Lung (tissue), 16 donors: Measurements from ENCODE around the gene RINT1. TPM values are rescaled to one million over a fixed set of nuclear protein-coding genes. Genes with fewer than 3 reads are reported as not detected.
A peak's percentile ranks its signal among the peaks of the same experiment; 100 is the strongest.

Experiments used
- ATAC-seq: fragments of 200-7000 bp; cut with Tn5 transposase; one replicate; pipeline ENCODE4 v1.9.1; 2020; ENCODE audit warnings: moderate number of reproducible peaks; ENCODE audit not compliant: insufficient read depth, low FRiP score
- DNase-seq, 3 donors: peaks; one replicate each; pipeline ENCODE4 v3.0.0-alpha.2; 2013 to 2017
- H3K27ac ChIP-seq, 2 donors: one replicate each; pipeline ENCODE4 v1.5.1; 2013; ENCODE audit warnings: mild to moderate bottlenecking in 2 of 2, moderate library complexity in 2 of 2, control low read depth in 1 of 2, inconsistent platforms in 1 of 2, low read depth in 1 of 2, low read length in 1 of 2
- H3K27me3 ChIP-seq, 3 donors: one replicate each; pipeline ENCODE4 v1.5.1; 2013; ENCODE audit warnings: low read length in 2 of 3; ENCODE audit not compliant: control insufficient read depth in 3 of 3, insufficient read depth in 3 of 3
- H3K36me3 ChIP-seq, 4 donors: one replicate each; pipeline ENCODE4 v1.5.1; 2013; ENCODE audit warnings: low read length in 4 of 4, mild to moderate bottlenecking in 1 of 4, moderate library complexity in 1 of 4; ENCODE audit not compliant: control insufficient read depth in 4 of 4, insufficient read depth in 4 of 4
- H3K4me1 ChIP-seq, 5 donors: one replicate each; pipeline ENCODE4 v1.5.1; 2013; ENCODE audit warnings: low read length in 5 of 5, mild to moderate bottlenecking in 2 of 5, moderate library complexity in 1 of 5; ENCODE audit not compliant: control insufficient read depth in 5 of 5, insufficient read depth in 5 of 5
- H3K4me3 ChIP-seq: one replicate; pipeline ENCODE4 v1.5.1; 2013; ENCODE audit warnings: mild to moderate bottlenecking, control low read depth, moderate library complexity
- H3K9ac ChIP-seq, 2 donors: one replicate each; pipeline ENCODE4 v1.5.1; 2013; ENCODE audit warnings: low read length in 2 of 2, control low read depth in 1 of 2; ENCODE audit not compliant: insufficient read depth in 1 of 2
- H3K9me3 ChIP-seq, 4 donors: one replicate each; pipeline ENCODE4 v1.5.1; 2013; ENCODE audit warnings: low read length in 3 of 4, mild to moderate bottlenecking in 1 of 4, moderate library complexity in 1 of 4; ENCODE audit not compliant: control insufficient read depth in 4 of 4, insufficient read depth in 3 of 4
- WGBS, 2 donors: extraction: QIAGEN DNeasy Blood & Tissue Kit; methylation state at CpG; one replicate each; pipeline ENCODE4 v1.1.7; 2013; 5-methylcytosine and 5-hydroxymethylcytosine counted together
- long read RNA-seq, 5 donors: transcript quantifications; one replicate each; lab custom pipeline, GENCODE V29; 2026
- polyA plus RNA-seq, 2 donors: library from polyadenylated mRNA; stranded (reverse); fragments of 200-250 nt; gene quantifications; one replicate each; pipeline ENCODE4 v1.2.1, GENCODE V29; 2013
- total RNA-seq, 2 donors: library from RNA; depleted of rRNA in 1 of 2; stranded (reverse); fragments of >200 nt in 1 of 2; gene quantifications; one replicate each; pipeline ENCODE4 v1.2.1, GENCODE V29; 2014 to 2021
- TF ChIP-seq, protein P1 (sequence below): IDR thresholded peaks from 2 replicates; pipeline ENCODE4 v1.5.1; 2012; ENCODE audit warnings: mild to moderate bottlenecking; ENCODE audit errors: control extremely low read depth, extremely low read depth
- donor health status: control.
- donor health status: control.
- donor health status: Bipolar disorder and iron deficiency.
- donor health status: healthy.
- donor health status: DM: yes; HTN: yes; CAD: no.

RINT1 gene
- total RNA-seq (10 to 100 TPM; 16.0 to 21.9 TPM), polyA plus RNA-seq (10 to 100 TPM in 1 of 2 donors, 1 to 10 TPM in 1; 8.4 to 20.2 TPM)
- long read RNA-seq, donor 1, partial matches to known transcripts, result 0 of 3 reads
- long read RNA-seq, donor 1, other reads (novel, unspliced or antisense), result 0 of 3 reads
- long read RNA-seq, donor 2, result 0 reads
- long read RNA-seq, donor 3, partial matches to known transcripts, result 0 of 1 reads
- long read RNA-seq, donor 3, other reads (novel, unspliced or antisense), result 0 of 1 reads
- long read RNA-seq, donor 4, partial matches to known transcripts, result 0 of 1 reads
- long read RNA-seq, donor 4, other reads (novel, unspliced or antisense), result 0 of 1 reads
- long read RNA-seq, donor 5, partial matches to known transcripts, result 8 of 11 reads
- long read RNA-seq, donor 5, other reads (novel, unspliced or antisense), result 0 of 11 reads

DNA sequence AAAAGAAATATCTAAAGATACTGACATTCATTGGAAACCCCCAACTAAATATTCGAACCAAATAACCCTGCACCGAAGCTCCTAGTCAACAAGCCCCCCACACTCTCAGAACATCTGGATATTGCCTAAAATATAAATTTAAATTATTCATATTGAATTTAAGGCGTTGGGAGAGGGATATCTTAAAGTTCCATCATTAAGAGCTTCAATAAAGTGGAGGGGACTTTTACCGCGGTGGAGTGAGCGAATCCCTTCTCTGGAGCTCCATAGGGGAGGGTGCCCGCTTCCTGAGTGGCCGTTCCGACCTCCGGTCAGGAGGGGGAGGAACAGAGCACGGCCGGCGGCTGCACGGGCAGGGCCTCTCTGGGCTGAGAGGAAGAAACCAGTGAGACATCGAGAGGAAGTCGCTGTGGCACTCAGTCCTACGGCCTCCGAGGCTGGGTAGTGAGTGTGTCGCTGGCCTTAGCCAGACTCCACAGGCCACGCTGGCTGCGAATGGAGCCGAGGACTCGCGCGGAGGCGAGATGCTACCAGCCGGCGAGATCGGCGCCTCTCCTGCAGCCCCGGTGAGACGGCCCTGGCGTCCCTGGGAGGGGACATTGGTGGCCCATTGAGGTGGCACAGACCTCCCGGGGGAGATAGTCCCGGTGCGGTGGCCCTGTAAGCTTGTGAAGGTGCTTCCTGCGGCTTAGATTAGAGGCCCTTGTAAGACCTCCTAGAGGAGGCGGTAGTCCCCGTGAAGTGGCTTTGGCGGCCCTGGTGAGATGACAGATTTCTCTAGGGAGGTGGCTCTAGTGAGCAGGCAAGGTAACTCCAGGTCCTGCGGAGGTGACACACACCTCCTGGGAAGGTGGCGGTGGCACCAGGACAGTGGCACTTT, at the start of gene RINT1:
Gene RINT1, plus strand, starts transcription at position 410 of the 880 bp plus-strand sequence. Its CDS starts 115 bp downstream, at position 525.
- Histone ChIP-seq H3K27ac (peak within 1 kb of the TSS; percentile 74 to 97), H3K9ac (peak within 1 kb of the TSS; percentile 90 to 98), H3K4me1 (peaks cover 0 to 14% (median 3%) of the 10 kb centered on the region in 5 donors), H3K4me3 (peak within 1 kb of the TSS; percentile 99), H3K27me3 (no peaks in the 10 kb centered on the region), H3K36me3 (peaks cover 0 to 4% (median 2%) of the 10 kb centered on the region in 4 donors), H3K9me3 (no peaks in the 10 kb centered on the region)
- ATAC-seq (peak; percentile 99), DNase-seq (peak; percentile 93 to 94 (median 94))
- 1 to 2% methylated on average over 40 to 42 of the region's 42 CpGs for WGBS, 2 donors
- TF ChIP-seq, protein P1, sequence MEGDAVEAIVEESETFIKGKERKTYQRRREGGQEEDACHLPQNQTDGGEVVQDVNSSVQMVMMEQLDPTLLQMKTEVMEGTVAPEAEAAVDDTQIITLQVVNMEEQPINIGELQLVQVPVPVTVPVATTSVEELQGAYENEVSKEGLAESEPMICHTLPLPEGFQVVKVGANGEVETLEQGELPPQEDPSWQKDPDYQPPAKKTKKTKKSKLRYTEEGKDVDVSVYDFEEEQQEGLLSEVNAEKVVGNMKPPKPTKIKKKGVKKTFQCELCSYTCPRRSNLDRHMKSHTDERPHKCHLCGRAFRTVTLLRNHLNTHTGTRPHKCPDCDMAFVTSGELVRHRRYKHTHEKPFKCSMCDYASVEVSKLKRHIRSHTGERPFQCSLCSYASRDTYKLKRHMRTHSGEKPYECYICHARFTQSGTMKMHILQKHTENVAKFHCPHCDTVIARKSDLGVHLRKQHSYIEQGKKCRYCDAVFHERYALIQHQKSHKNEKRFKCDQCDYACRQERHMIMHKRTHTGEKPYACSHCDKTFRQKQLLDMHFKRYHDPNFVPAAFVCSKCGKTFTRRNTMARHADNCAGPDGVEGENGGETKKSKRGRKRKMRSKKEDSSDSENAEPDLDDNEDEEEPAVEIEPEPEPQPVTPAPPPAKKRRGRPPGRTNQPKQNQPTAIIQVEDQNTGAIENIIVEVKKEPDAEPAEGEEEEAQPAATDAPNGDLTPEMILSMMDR, result peak; percentile 47

DNA sequence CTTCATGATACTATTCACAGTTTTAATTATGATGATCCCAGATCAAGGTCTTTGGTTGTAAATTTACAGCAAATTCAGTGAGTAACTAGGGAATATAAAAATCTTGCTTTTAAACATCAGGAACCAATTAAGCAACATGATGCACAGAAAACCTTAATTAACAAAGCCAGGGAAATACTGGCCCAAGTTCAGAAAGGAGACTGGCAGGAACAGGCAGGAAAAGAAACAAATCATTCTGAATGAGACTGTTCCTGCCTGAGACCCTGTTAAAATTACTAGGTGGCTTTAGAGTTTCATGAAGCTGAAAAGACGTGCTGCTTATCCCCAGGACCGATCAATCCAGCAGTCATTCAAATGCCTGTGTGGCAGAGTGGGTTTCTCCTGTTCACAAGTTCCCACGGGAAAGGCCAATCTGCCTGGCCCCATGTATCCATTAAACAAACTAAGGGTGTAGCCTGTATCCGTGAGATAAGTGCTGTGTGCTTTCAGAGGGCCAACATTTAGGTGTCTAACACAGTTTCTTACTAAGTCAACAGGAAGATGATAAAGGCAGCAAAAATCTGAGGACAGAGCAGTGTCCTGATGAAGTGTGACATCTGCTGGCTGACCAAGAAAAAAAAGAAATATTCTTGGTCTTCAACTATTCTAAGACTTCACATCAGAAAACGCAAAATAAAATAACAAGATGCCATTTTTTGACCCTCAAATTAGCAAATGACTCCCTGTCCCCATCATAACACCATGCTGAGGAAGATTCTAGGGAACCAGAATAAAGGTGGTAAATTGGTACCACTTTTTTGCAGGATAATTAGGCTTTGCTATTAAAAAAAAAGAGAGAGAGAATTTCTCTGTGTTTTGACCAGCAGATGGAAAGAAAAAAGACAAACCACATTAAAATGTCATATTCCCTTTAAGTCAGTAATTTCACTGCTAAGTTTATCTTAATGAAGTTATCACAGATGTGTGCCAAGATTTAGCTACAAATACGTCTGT, 44.1 kb upstream of the RINT1 start:
- Histone ChIP-seq H3K27ac (no peak overlapping the region), H3K9ac (peak overlapping the region in 1 of 2 donors; percentile 42), H3K27me3 (no peaks in the 10 kb centered on the region), H3K4me1 (peaks cover 0 to 11% (median 6%) of the 10 kb centered on the region in 5 donors), H3K4me3 (no peak overlapping the region), H3K36me3 (peaks cover 3 to 7% (median 5%) of the 10 kb centered on the region in 4 donors), H3K9me3 (no peaks in the 10 kb centered on the region)
- ATAC-seq (no peak), DNase-seq (peak in 2 of 3 donors; percentile 72 to 84)
- TF ChIP-seq, protein P1, result peak; percentile 18
- WGBS, 2 donors, result 53 to 81% methylated on average over 6 of the region's 6 CpGs

DNA sequence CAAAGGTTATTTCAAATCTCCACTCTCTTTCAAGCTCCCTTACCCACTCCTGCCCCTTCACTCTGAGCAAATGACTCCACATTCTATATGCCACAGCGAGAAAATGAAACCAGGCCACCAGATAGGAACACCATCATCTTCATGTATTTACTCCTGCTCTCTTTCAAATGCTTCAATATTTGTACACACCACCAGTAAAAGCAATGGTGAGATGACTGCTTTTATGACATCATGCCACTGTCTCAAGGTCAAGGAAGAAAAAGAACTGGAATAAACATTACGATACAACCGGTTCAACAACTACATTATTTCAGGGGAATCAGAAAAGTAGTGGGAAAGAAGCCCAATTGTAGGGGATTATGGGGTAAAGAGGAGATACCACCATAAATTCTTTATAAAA, 42.6 kb upstream of the RINT1 start:
- Histone ChIP-seq H3K4me3 (no peak overlapping the region), H3K9ac (no peak overlapping the region), H3K27me3 (no peaks in the 10 kb centered on the region), H3K4me1 (peaks cover 0 to 11% (median 6%) of the 10 kb centered on the region in 5 donors), H3K36me3 (peaks cover 3 to 7% (median 5%) of the 10 kb centered on the region in 4 donors), H3K9me3 (no peaks in the 10 kb centered on the region), H3K27ac (no peak overlapping the region)
- TF ChIP-seq, protein P1, result no peak
- ATAC-seq (no peak), DNase-seq (no peak)
- WGBS, 2 donors, result 85 to 87% methylated on average over 3 of the region's 3 CpGs
